Measurements from ENCODE around the gene XKR7.
A peak's percentile ranks its signal among the peaks of the same experiment; 100 is the strongest.

Gene XKR7

GRCh38 chr20:31945319-31945718, 22.6 kb upstream of the XKR7 start:
- no peak for TF ChIP-seq CTCF (IDR thresholded peaks at IDR 0.05; ENCODE audit: low read depth, low read length)
- no peak for DNase-seq (ENCODE audit: extremely low read depth, low read depth)

GRCh38 chr20:31945785-31946184, 22.2 kb upstream of the XKR7 start:
- TF ChIP-seq CTCF (IDR thresholded peaks at IDR 0.05; ENCODE audit: low read depth, low read length): no peak
- DNase-seq (ENCODE audit: extremely low read depth, low read depth): no peak

GRCh38 chr20:31948008-31948407, 19.9 kb upstream of the XKR7 start:
- DNase-seq (ENCODE audit: extremely low read depth, low read depth): no peak
- no peak for TF ChIP-seq CTCF (IDR thresholded peaks at IDR 0.05; ENCODE audit: low read depth, low read length)

- no peak for TF ChIP-seq CTCF (IDR thresholded peaks at IDR 0.05; ENCODE audit: low read depth, low read length)
- no peak for DNase-seq (ENCODE audit: extremely low read depth, low read depth)
Measured at GRCh38 chr20:31949877-31950646, 17.9 kb upstream of the XKR7 start.

- no peak for TF ChIP-seq CTCF (IDR thresholded peaks at IDR 0.05; ENCODE audit: low read depth, low read length)
- no peak for DNase-seq (ENCODE audit: extremely low read depth, low read depth)
Measured at GRCh38 chr20:31951203-31951529, 16.8 kb upstream of the XKR7 start.

- peak; percentile 92 for TF ChIP-seq CTCF (IDR thresholded peaks at IDR 0.05; ENCODE audit: low read depth, low read length)
- DNase-seq (ENCODE audit: extremely low read depth, low read depth): peak; percentile 89
Measured at GRCh38 chr20:31951530-31952453, 16.2 kb upstream of the XKR7 start, which contains the start of gene PDRG1. PDRG1 (minus strand) TSS chr20:31952046; CDS start chr20:31951961, 85 bp downstream.
